ENCODE data around the gene PLB1. TPM values are rescaled to one million over a fixed set of nuclear protein-coding genes. Genes with fewer than 3 reads are reported as not detected.

PLB1 gene
- polyA plus RNA-seq, 2 of the 4 experiments (the other 2 are of a cell fraction): 0.26 to 1.4 TPM

GRCh38 chr2:28639836-28640235 lies 144.0 kb downstream of the PLB1 start:
- no peaks in the 10 kb centered on the region for H3K9me3 ChIP-seq
- no peak overlapping the region for H3K4me3 ChIP-seq
- ChIA-PET CTCF (interaction anchor here (0.6 to 2.2 kb wide), 3 partner anchors 15 to 122 kb away, joined by 3 to 7 read pairs (median 6); no protein-coding TSS in a partner anchor), POLR2A (no interaction called here)
- no peak overlapping the region for H3K27ac ChIP-seq
- no peak for TF ChIP-seq HMGXB4 (CRISPR knock-in tag; IDR thresholded peaks at IDR 0.05; ENCODE audit: borderline replicate concordance)
- no peak for TF ChIP-seq ZSCAN20 (CRISPR knock-in tag; IDR thresholded peaks at IDR 0.05)
- TF ChIP-seq CHD4 (IDR thresholded peaks at IDR 0.05; ENCODE audit: borderline replicate concordance): no peak
- no peak for TF ChIP-seq FOSB (CRISPR knock-in tag; IDR thresholded peaks at IDR 0.05)
- no peak for TF ChIP-seq EHMT2 (IDR thresholded peaks at IDR 0.05; ENCODE audit: low read depth)
- TF ChIP-seq GATA3 (IDR thresholded peaks at IDR 0.05; ENCODE audit: borderline replicate concordance): no peak
- TF ChIP-seq SMC3 (IDR thresholded peaks at IDR 0.05): no peak
- no peak for TF ChIP-seq JUN (IDR thresholded peaks at IDR 0.05)
- TF ChIP-seq CHD2 (IDR thresholded peaks at IDR 0.05; ENCODE audit: low read length, partially characterized antibody): no peak
- no peak for TF ChIP-seq EP300 (IDR thresholded peaks at IDR 0.05)
- no peak for TF ChIP-seq HOXA7 (CRISPR knock-in tag; IDR thresholded peaks at IDR 0.05)
- no peak for TF ChIP-seq BCL3 (IDR thresholded peaks at IDR 0.05)
- no peak for TF ChIP-seq ZNF302 (CRISPR knock-in tag; IDR thresholded peaks at IDR 0.05)
- no peak for TF ChIP-seq RNF2 (IDR thresholded peaks at IDR 0.05; ENCODE audit: borderline replicate concordance, low read depth)
- WGBS (ENCODE audit: missing lambda C conversion rate): 37% methylated on average over 4 of the region's 4 CpGs
- no peak for FAIRE-seq
- 0 out of 3 replicates have a peak, but pooled peaks cover 4% of the 10 kb centered on the region for H3K4me1 ChIP-seq
- peak in 1 of 2 experiments; percentile 39 for DNase-seq (ENCODE audit: low read depth in 1 of 2, low spot score in 1 of 2)
- no peak overlapping the region for H3K4me2 ChIP-seq
- ATAC-seq: peak in 1 of 2 experiments; percentile 37; a peak in 3 of 6 replicates

GRCh38 chr2:28640260-28640907 lies 144.5 kb downstream of the PLB1 start:
- Histone ChIP-seq H3K4me1 (0 out of 3 replicates have a peak, but pooled peaks cover 4% of the 10 kb centered on the region), H3K27ac (no peak overlapping the region), H3K4me2 (no peak overlapping the region), H3K9me3 (no peaks in the 10 kb centered on the region), H3K4me3 (no peak overlapping the region)
- TF ChIP-seq HEYL (CRISPR knock-in tag; IDR thresholded peaks at IDR 0.05): no peak
- no peak for TF ChIP-seq NR3C1 (IDR thresholded peaks at IDR 0.05)
- TF ChIP-seq ZFP36 (IDR thresholded peaks at IDR 0.05; ENCODE audit: borderline replicate concordance, partially characterized antibody): no peak
- no peak for TF ChIP-seq ZNF302 (CRISPR knock-in tag; IDR thresholded peaks at IDR 0.05)
- TF ChIP-seq KDM1A (IDR thresholded peaks at IDR 0.05; ENCODE audit: low read depth): no peak
- no peak for TF ChIP-seq FOXS1 (CRISPR knock-in tag; IDR thresholded peaks at IDR 0.05)
- no peak for TF ChIP-seq CEBPB (IDR thresholded peaks at IDR 0.05)
- TF ChIP-seq CHD2 (IDR thresholded peaks at IDR 0.05; ENCODE audit: low read length, partially characterized antibody): no peak
- no peak for TF ChIP-seq E2F6 (IDR thresholded peaks at IDR 0.05; ENCODE audit: borderline replicate concordance, low read depth)
- no peak for TF ChIP-seq POLR2AphosphoS2 (conservative IDR thresholded peaks at IDR 0.05; ENCODE audit: low read length)
- no peak for TF ChIP-seq JUN (IDR thresholded peaks at IDR 0.05)
- TF ChIP-seq PHF8 (IDR thresholded peaks at IDR 0.05; ENCODE audit: borderline replicate concordance, low read depth): no peak
- no peak for TF ChIP-seq RAD21 (conservative IDR thresholded peaks at IDR 0.05 in 1 of 2, IDR thresholded peaks at IDR 0.05 in 1 of 2)
- no peak for TF ChIP-seq CTCF (IDR thresholded peaks at IDR 0.05)
- no peak for TF ChIP-seq RCOR1 (IDR thresholded peaks at IDR 0.05; ENCODE audit: low read depth, low read length)
- FAIRE-seq: no peak
- no peak for ATAC-seq
- WGBS (ENCODE audit: missing lambda C conversion rate): 69% methylated on average over 11 of the region's 14 CpGs
- DNase-seq (ENCODE audit: low read depth in 1 of 2, low spot score in 1 of 2): no peak
- CTCF ChIA-PET: interaction anchor here (0.8 to 2.2 kb wide), 6 partner anchors 8 to 585 kb away, joined by 3 to 7 read pairs (median 4); no protein-coding TSS in a partner anchor
- POLR2A ChIA-PET: no interaction called here

Measured in A549 (cell line).